ENCODE results near the gene MED29. TPM values are rescaled to one million over a fixed set of nuclear protein-coding genes. Genes with fewer than 3 reads are reported as not detected.

Gene MED29, protein sequence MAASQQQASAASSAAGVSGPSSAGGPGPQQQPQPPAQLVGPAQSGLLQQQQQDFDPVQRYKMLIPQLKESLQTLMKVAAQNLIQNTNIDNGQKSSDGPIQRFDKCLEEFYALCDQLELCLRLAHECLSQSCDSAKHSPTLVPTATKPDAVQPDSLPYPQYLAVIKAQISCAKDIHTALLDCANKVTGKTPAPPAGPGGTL
- total RNA-seq: 10 to 100 TPM; 29.7 to 30.1 TPM

DNA sequence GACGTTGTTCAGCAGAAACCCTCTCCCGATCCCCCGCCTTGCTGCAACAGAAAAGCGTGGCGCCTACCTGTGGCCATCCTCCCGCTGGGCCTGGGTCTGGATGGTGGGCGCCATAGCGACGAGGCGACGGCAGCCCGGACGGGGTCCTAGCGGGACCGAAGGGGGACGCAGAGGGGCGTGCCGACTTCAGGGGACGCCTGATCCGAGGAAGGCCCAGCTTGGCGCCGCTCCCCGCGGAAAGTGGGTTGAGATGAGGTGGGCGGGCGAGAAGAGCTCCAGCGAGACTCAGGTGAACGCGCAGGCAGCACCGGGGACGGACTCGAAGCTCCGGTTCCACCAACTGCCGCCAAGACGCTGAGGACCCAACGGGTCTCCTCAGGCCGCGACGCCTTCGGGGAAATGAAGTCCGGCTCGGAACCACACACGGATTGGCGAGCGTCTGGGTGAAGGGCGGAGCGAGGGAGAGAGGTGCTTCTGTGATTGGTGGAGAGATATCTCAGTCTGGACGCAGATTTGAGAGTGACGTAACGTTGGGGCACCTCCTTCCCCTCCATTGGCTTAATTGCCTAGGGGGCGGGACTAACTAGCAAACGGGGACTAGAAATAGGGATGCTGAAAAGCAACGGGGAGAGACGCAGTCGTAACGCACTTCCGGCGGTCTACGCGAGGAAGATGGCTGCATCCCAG, at the start of gene MED29, which contains the start of gene PAF1:
MED29 (plus strand) TSS at position 628 of the 687 bp plus-strand sequence; CDS start at position 673, 45 bp downstream.
PAF1 (minus strand) TSS at position 356 of the 687 bp plus-strand sequence; CDS start at position 114, 242 bp downstream.

DNA sequence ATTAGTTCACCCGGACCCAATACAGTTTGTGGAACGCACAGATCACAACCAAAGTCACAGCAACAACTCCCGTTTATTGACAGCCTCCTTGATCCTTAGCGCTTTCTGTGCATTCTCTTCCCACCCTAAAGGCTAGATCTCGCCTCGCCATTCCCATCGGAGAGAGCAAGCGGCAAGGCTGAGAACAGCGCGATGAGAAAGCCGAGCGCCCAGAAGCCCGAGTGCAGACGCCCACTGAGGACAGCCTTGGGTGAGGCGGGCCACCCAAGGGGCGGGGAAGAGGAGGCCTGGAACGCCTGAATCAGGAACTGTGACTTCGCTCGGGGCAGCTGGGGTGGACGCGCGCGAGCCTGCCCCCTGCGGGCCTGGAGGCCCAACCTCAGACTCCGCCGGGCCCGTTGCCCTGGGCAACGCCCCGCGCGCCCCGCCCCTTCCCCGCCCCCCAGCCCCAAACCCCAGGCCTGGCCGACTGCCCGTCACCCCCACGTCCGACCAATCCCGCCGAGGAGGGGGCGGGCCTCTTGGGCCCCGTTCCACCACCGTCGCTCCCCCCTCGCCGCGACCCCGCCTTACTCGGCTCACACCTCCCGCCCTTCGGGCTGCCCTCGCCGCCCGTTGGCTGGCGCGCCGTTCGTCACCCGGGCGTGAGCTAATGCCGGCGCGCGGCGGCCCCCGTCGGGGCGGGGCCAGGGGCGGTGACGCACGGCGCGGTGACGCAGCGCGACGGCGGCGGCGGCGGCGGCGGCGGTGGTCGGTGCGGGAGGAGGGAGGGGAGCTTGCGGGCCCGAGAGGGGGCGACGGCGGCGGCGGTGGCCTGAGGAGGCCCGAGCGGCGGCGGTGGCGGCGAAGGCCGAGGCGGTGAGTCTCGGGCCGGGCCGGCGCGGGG, 49.2 kb upstream of the MED29 start, which contains the start of gene SAMD4B:
SAMD4B (plus strand) TSS at position 703 of the 886 bp plus-strand sequence. CDS start 14,473 bp downstream, outside the sequence.

DNA sequence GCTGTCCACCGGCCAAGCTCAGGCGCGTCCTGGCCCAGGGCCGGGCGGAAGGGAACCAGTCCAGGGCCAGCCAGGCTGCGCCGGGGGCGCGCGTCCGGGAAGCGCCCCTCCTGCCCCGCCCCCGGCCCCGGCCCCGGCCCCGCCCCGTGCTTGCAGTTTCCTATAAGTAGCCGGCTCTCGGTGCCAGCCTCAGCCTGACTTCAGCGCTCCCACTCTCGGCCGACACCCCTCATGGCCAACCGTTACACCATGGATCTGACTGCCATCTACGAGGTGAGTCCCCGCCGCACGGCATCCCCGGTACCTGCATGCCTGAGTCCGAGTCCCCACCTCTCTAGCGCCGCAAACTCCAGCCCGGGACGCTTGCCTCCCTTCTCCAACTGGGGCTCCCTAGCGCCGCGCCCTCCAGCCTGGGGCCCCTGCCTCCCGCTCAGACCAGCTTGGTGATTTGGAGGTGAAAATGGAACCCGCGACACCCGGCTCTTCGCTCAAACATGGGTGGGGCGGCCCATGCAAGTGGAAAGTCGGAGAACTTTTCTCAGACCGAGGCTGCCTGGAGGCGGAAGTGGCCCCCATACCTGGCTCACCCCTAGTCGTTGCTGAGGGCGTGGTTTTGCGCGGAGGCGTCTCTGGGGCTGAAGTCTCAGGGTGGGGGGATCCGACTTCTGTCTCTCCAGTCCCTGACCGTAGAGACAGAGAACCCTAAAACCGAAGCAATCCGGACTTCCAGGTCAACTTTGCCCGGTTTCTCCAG, 15.7 kb downstream of the MED29 start, which contains the start of gene ZFP36:
ZFP36 (plus strand) TSS at position 192 of the 754 bp plus-strand sequence; CDS start at position 250, 58 bp downstream.

DNA sequence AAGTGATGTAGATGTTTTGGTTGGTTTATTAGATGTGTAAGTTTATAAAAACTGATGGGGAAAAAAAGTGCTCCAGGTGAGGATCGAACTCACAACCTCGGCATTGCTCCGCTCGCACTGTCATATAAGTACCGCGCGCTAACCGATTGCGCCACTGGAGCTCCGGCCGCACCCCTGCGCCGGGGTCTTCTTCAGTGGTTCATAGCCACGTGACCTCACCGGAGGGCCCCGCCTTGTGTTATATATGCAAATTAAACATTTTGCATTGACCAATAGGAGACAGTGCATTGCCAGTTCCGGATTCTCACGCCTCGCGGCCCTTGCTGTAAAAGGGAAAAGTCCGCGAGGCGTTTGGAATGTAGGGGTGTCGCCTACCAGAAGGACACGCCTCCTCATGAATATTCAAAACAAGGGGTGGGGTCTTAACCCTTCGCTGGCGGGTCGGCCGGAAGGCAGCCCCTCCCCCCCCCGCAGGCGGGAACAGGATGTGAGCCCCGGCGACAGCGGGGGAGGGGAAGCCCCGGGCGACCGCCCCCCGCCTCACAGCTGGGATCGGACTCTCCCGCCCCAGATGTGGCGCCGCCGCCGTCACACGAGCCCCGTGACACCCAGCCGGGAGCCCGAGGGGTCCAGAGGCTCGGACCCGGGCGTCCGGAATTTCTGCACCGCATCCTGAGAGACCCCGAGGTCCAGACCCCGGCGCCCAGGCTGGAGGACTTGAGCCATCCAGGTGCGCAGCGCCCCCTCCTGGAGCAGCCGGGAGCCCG, 21.1 kb downstream of the MED29 start, which contains the start of gene PLEKHG2:
PLEKHG2 (plus strand) TSS at position 570 of the 767 bp plus-strand sequence. CDS start 1,418 bp downstream, outside the sequence.

DNA sequence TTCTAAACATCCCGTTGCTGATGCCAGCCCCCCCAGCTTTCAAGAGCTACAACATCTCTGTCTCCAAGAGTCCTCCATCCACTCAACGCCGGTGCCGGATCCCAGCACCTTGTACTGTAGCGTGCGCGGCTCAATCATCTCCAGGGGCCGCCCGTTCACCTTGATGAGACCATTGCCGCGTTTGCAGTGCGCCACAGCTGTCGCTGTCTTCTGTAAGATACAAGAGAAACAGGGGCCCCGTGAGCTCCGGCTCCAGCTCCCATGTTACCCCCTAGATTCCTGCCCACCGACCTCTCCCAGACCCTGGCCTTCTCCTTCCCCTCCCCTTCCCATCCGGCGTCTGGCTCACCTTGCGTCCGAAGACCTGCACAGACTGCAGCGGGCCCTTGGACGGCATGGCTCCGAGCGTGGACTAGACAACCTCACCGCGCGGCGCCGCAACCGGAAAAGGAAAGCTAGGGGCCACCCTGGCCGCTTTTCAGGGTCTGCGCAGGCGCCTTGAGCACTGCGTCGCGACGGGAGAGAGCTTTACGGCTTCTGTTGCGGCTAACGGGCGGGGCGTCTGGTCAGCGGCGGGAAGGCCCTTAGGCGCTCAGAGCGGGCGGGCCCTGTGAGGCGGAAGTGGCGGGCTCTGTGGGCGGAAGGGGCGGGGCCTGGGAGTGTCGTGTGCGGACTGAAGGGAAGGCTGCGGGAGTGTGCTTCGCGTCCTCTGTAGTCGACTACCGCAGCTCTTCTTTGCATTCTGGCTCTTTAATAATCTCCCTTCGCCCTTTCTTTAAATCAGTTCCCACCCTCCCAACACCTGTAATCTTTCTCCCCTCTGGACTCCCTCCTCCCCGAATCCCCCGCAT, 44.5 kb downstream of the MED29 start, which contains the start of gene RPS16:
RPS16 (minus strand) TSS at position 451 of the 851 bp plus-strand sequence; CDS start at position 397, 54 bp downstream.

DNA sequence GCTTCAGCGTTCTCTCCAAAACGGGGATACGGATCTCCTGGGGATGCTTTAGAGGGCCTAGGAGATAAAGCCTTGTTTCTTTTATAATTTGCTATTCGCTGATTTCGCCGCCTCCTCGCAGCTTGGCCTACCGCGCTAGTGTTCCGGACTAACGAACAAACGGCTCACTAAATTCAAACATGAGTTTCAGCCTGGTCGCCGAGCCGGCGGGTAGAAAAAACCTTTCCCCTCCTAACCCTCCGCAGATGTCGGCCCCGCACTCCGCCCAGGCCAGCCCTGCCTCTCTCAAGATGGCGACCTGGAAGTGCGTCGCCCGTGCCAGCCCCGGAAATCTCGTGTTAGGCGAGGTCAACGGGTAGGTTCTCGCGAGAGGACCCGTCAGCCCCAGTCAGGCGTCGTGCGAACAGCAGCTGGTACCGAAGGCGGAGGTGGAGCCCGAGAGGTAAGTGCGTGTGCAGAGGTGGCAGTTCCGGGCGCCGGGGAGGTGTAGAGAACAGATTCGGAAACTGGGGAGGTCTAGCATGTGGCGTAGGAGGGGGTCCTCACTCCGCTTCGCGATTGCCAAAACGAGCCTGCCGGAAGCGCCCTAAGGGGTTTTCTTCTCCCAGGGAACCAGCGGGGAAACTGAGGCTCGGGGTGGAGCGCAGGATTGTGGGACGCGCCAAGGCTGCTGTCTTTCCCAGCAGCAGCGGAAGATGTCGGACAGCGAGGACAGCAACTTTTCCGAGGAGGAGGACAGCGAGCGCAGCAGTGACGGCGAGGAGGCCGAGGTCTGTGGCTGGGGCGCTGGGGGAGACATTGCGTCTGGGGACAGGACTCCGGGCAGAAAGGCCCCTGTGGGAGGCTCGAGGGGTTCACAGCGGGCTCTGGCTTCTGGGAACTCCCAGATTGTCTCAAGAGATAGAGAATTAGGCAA, 54.3 kb downstream of the MED29 start, which contains the start of gene SUPT5H:
SUPT5H (plus strand) TSS at position 387 of the 916 bp plus-strand sequence; CDS start at position 696, 309 bp downstream.

Small RNA genes lying within 50 kb of the gene (microRNA-seq; reads per million reads assigned to microRNA genes)
- not detected for gene MIR4530 (ENCODE audit: borderline microRNAs expressed, borderline replicate concordance)

Other genes with a start within 250 kb of the MED29 start
- gene NCCRP1, start 194.4 kb upstream of the MED29 start, total RNA-seq: not detected
- not detected for gene SYCN, start 187.1 kb upstream of the MED29 start, total RNA-seq
- gene IFNL3, start 146.4 kb upstream of the MED29 start, total RNA-seq: not detected
- not detected for gene IFNL4, start 142.5 kb upstream of the MED29 start, total RNA-seq
- not detected for gene IFNL2, start 123.0 kb upstream of the MED29 start, total RNA-seq
- not detected for gene IFNL1, start 95.0 kb upstream of the MED29 start, total RNA-seq
- gene LRFN1, start 70.5 kb upstream of the MED29 start, total RNA-seq: 1 to 10 TPM; 6.8 to 7.0 TPM
- 100 to 1,000 TPM; 651 to 653 TPM for gene GMFG, start 55.3 kb upstream of the MED29 start, total RNA-seq
- 10 to 100 TPM; 42.0 to 45.7 TPM for gene SAMD4B, start 49.0 kb upstream of the MED29 start, total RNA-seq
- 10 to 100 TPM; 37.1 to 38.1 TPM for gene PAF1, start 272 bp upstream of the MED29 start, total RNA-seq
- 100 to 1,000 TPM; 112 to 120 TPM for gene ZFP36, start 15.5 kb downstream of the MED29 start, total RNA-seq
- gene PLEKHG2, start 21.3 kb downstream of the MED29 start, total RNA-seq: 10 to 100 TPM; 69.1 to 72.5 TPM
- 1,000 to 10,000 TPM; 3,249 to 3,348 TPM for gene RPS16, start 44.6 kb downstream of the MED29 start, total RNA-seq
- 100 to 1,000 TPM; 145 to 151 TPM for gene SUPT5H, start 54.2 kb downstream of the MED29 start, total RNA-seq
- gene TIMM50, start 89.5 kb downstream of the MED29 start, total RNA-seq: 10 to 100 TPM; 45.9 to 46.0 TPM
- under 1 TPM; 0.10 to 0.14 TPM for gene DLL3, start 107.6 kb downstream of the MED29 start, total RNA-seq
- not detected for gene SELENOV, start 123.8 kb downstream of the MED29 start, total RNA-seq
- gene EID2B, start 141.5 kb downstream of the MED29 start, total RNA-seq: 1 to 10 TPM; 4.2 to 4.7 TPM
- 10 to 100 TPM; 18.3 to 18.5 TPM for gene EID2, start 148.8 kb downstream of the MED29 start, total RNA-seq
- not detected for gene LGALS13, start 211.1 kb downstream of the MED29 start, total RNA-seq

All from activated naive CD4-positive, alpha-beta T cell treated with anti-CD3 and anti-CD28 coated beads, Interleukin-2, amount 10 ng/mL, durations not matched to agents 5 hours and 36 hours (primary cell).